Left renal cortex interstitium (tissue), 4 donors: ENCODE results near the gene ADCY2. TPM values are rescaled to one million over a fixed set of nuclear protein-coding genes. Genes with fewer than 3 reads are reported as not detected.
A peak's percentile ranks its signal among the peaks of the same experiment; 100 is the strongest.

Source experiments
- DNase-seq, 4 donors: peaks; one replicate each; pipeline ENCODE4 v3.0.0-alpha.2; 2013; ENCODE audit warnings: low read depth in 4 of 4, low spot score in 2 of 4, missing footprints in 1 of 4
- polyA plus RNA-seq, 4 donors: library from polyadenylated mRNA; unstranded; fragments of 120-200 nt; gene quantifications; one replicate each; pipeline ENCODE4 v1.2.1, GENCODE V29; 2013; ENCODE audit not compliant: insufficient read length in 4 of 4

ADCY2 gene
- polyA plus RNA-seq, 4 donors: 4.1 to 6.4 (median 5.1) TPM

GRCh38 chr5:7851617-7852289, 455.8 kb downstream of the ADCY2 start:
- DNase-seq: no peak

GRCh38 chr5:7852542-7852941, 456.6 kb downstream of the ADCY2 start:
- DNase-seq: no peak

- no peak for DNase-seq
Measured at GRCh38 chr5:7852988-7853387, 457.1 kb downstream of the ADCY2 start.

GRCh38 chr5:7855611-7856010, 459.7 kb downstream of the ADCY2 start:
- DNase-seq: no peak

GRCh38 chr5:7856855-7857254, 460.9 kb downstream of the ADCY2 start:
- DNase-seq: no peak

GRCh38 chr5:7857361-7857760, 461.4 kb downstream of the ADCY2 start:
- no peak for DNase-seq

GRCh38 chr5:7857926-7858632, 462.1 kb downstream of the ADCY2 start:
- no peak for DNase-seq

- no peak for DNase-seq
Measured at GRCh38 chr5:7866196-7866595, 470.3 kb downstream of the ADCY2 start.

GRCh38 chr5:7867260-7867659, 471.3 kb downstream of the ADCY2 start:
- DNase-seq: no peak

- DNase-seq: no peak
Measured at GRCh38 chr5:7868427-7868772, 472.5 kb downstream of the ADCY2 start.

GRCh38 chr5:7868773-7869473, 473.0 kb downstream of the ADCY2 start, which contains the start of the genes FASTKD3 and MTRR:
TSS of gene FASTKD3 (minus strand) at chr5:7869031. CDS start at chr5:7868083, 948 bp downstream.
TSS of gene MTRR (plus strand) at chr5:7869148. CDS start at chr5:7870795, 1,647 bp downstream.
- peak in 3 of 4 donors; percentile 68 to 90 (median 83) for DNase-seq

- DNase-seq: no peak
Measured at GRCh38 chr5:7869474-7870136, 473.7 kb downstream of the ADCY2 start.

- no peak for DNase-seq
Measured at GRCh38 chr5:7871653-7872052, 475.7 kb downstream of the ADCY2 start.

GRCh38 chr5:7872517-7873130, 476.7 kb downstream of the ADCY2 start:
- no peak for DNase-seq

GRCh38 chr5:7873216-7873615, 477.3 kb downstream of the ADCY2 start:
- no peak for DNase-seq

GRCh38 chr5:7874639-7875038, 478.7 kb downstream of the ADCY2 start:
- no peak for DNase-seq

GRCh38 chr5:7875151-7875550, 479.2 kb downstream of the ADCY2 start:
- no peak for DNase-seq

GRCh38 chr5:7876867-7877266, 480.9 kb downstream of the ADCY2 start:
- no peak for DNase-seq

- DNase-seq: no peak
Measured at GRCh38 chr5:7877851-7878250, 481.9 kb downstream of the ADCY2 start.

GRCh38 chr5:7878381-7878873, 482.5 kb downstream of the ADCY2 start:
- DNase-seq: no peak
